Transverse colon (tissue), 4 donors: ENCODE measurements around the gene FBXL2. TPM values are rescaled to one million over a fixed set of nuclear protein-coding genes. Genes with fewer than 3 reads are reported as not detected.
"Not testable (repeated sequence)": the region's sequence is repeated elsewhere in the genome, so short reads cannot be mapped to it uniquely, and the experiment has no call there.

Source experiments
- DNase-seq: peaks from one replicate; pipeline ENCODE4 v3.0.0-alpha.2; 2019
- H3K27ac ChIP-seq, 4 donors: fragments of 200-600 bp; sonication (generic); 2 replicates each; pipeline ENCODE4 v1.5.1; 2016 to 2018; ENCODE audit warnings: inconsistent platforms in 4 of 4
- H3K27me3 ChIP-seq: fragments of 200-600 bp; sonication (generic); 2 replicates; pipeline ENCODE4 v1.5.1; 2017; ENCODE audit warnings: inconsistent platforms
- H3K36me3 ChIP-seq, 4 donors: fragments of 200-600 bp; sonication (generic); 2 replicates each; pipeline ENCODE4 v1.5.1; 2017 to 2019; ENCODE audit warnings: inconsistent platforms in 4 of 4
- H3K4me1 ChIP-seq, 4 donors: fragments of 200-600 bp; sonication (generic); 2 replicates each; pipeline ENCODE4 v1.5.1; 2017 to 2020; ENCODE audit warnings: inconsistent platforms in 4 of 4
- H3K4me3 ChIP-seq, 4 donors: fragments of 200-600 bp; sonication (generic); 1 replicate in 1 of 4; 2 replicates in 3 of 4; pipeline versions ENCODE4 v1.5.1 to v1.6.1; 2017 to 2019; ENCODE audit warnings: inconsistent platforms in 4 of 4
- H3K9me3 ChIP-seq, 2 donors: fragments of 200-600 bp; sonication (generic); 2 replicates each; pipeline ENCODE4 v1.5.1; 2017 to 2019; ENCODE audit warnings: inconsistent platforms in 2 of 2
- CTCF ChIP-seq, 5 experiments: fragments of 200-600 bp in 3 of 5; fragments of 450-650 bp in 2 of 5; sonication (generic) in 3 of 5; IDR thresholded peaks; 1 replicate in 2 of 5; 2 replicates in 3 of 5; pipeline ENCODE4 v1.5.1; 2016 to 2017; ENCODE audit warnings: antibody characterized with exemption in 5 of 5, inconsistent platforms in 3 of 5, mild to moderate bottlenecking in 2 of 5, moderate library complexity in 1 of 5
- EP300 ChIP-seq: sonication (generic); formaldehyde crosslinking; IDR thresholded peaks from one replicate; pipeline ENCODE4 v1.6.1; 2017; ENCODE audit warnings: antibody characterized with exemption, low read depth
- POLR2A ChIP-seq: fragments of 450-650 bp; IDR thresholded peaks from one replicate; pipeline ENCODE4 v1.6.1; 2016; ENCODE audit warnings: antibody characterized with exemption, mild to moderate bottlenecking, moderate library complexity
- POLR2AphosphoS5 ChIP-seq, 3 donors: sonication (generic); formaldehyde crosslinking; IDR thresholded peaks; one replicate each; pipeline ENCODE4 v1.6.1; 2016; ENCODE audit warnings: antibody characterized with exemption in 3 of 3
- WGBS, 2 donors: methylation state at CpG; one replicate each; pipeline ENCODE4 v1.1.5; 2018; ENCODE audit warnings: low coverage in 1 of 2; 5-methylcytosine and 5-hydroxymethylcytosine counted together
- in situ Hi-C, 4 donors: fragments of 200-750 bp; cut with MboI; loops; one replicate each; pipeline versions ENCODE4 v1.15.0 to v1.15.1; 2017; ENCODE audit warnings: low sequenced_read_pairs in 3 of 4, low pct_ligation_motif_present in 1 of 4, low pct_unique_long_range_greater_than_20kb in 1 of 4
- intact Hi-C: fragments of 100-400 bp; cut with DNase I; formaldehyde crosslinking; loops from one replicate; pipeline ENCODE4 v1.15.1; 2023; ENCODE audit warnings: low total_unique reads
- total RNA-seq, 4 donors: library from RNA; depleted of rRNA; stranded (reverse); fragments of >200 nt; gene quantifications; one replicate each; pipeline ENCODE4 v1.1.0, GENCODE V29; 2016

FBXL2 gene
- total RNA-seq, 4 donors from 2014 or later = 1.6 to 3.0 (median 2.6) TPM

- DNase-seq = no peak
- Histone ChIP-seq H3K4me1 (no peaks in the 10 kb centered on the region), H3K4me3 (no peak overlapping the region), H3K9me3 (no peaks in the 10 kb centered on the region), H3K36me3 (peaks cover 0 to 83% (median 40%) of the 10 kb centered on the region in 4 donors), H3K27me3 (no peaks in the 10 kb centered on the region), H3K27ac (no peak overlapping the region)
- intact Hi-C loops (no loop called here), in situ Hi-C loops (no loop called here)
- no peak for TF ChIP-seq EP300
- TF ChIP-seq POLR2A = no peak
- WGBS, 2 donors = 100% methylated on average over 5 of the region's 5 CpGs
These were observed 121.2 kb downstream of the FBXL2 start for GRCh38 chr3:33398410-33398809.

GRCh38 chr3:33401781-33402180 is 124.5 kb downstream of the FBXL2 start:
- TF ChIP-seq CTCF (IDR thresholded peaks at IDR 0.05) (no peak), POLR2A (no peak), EP300 (no peak), POLR2AphosphoS5 (IDR thresholded peaks at IDR 0.05) (no peak)
- intact Hi-C loops (no loop called here), in situ Hi-C loops (no loop called here)
- Histone ChIP-seq H3K27ac (no peak overlapping the region), H3K4me3 (no peak overlapping the region), H3K9me3 (no peaks in the 10 kb centered on the region), H3K27me3 (no peaks in the 10 kb centered on the region), H3K4me1 (no peaks in the 10 kb centered on the region), H3K36me3 (peaks cover 0 to 81% (median 39%) of the 10 kb centered on the region in 4 donors)
- no peak for DNase-seq
- WGBS, 2 donors = 86 to 97% methylated on average over 1 to 2 of the region's 2 CpGs

GRCh38 chr3:33402936-33403335 is 125.7 kb downstream of the FBXL2 start:
- no peak for DNase-seq
- no peak overlapping the region for H3K27ac ChIP-seq
- H3K9me3 ChIP-seq = no peaks in the 10 kb centered on the region
- no peak for TF ChIP-seq CTCF (IDR thresholded peaks at IDR 0.05)
- no peak for TF ChIP-seq EP300
- TF ChIP-seq POLR2A = no peak
- no peak for TF ChIP-seq POLR2AphosphoS5 (IDR thresholded peaks at IDR 0.05)
- in situ Hi-C loops (no loop called here), intact Hi-C loops (no loop called here)
- H3K36me3 ChIP-seq = peaks cover 0 to 77% (median 37%) of the 10 kb centered on the region in 4 donors
- H3K4me3 ChIP-seq = no peak overlapping the region
- 84 to 93% methylated on average over 3 of the region's 3 CpGs for WGBS, 2 donors
- no peaks in the 10 kb centered on the region for H3K4me1 ChIP-seq
- no peaks in the 10 kb centered on the region for H3K27me3 ChIP-seq

GRCh38 chr3:33403756-33404155 is 126.5 kb downstream of the FBXL2 start:
- 98 to 100% methylated on average over 1 to 6 of the region's 6 CpGs for WGBS, 2 donors
- in situ Hi-C loops = no loop called here

GRCh38 chr3:33410816-33411215 is 133.6 kb downstream of the FBXL2 start:
- H3K9me3 ChIP-seq, H3K4me1 ChIP-seq, in situ Hi-C loops, DNase-seq, H3K27ac ChIP-seq, H3K27me3 ChIP-seq, H3K4me3 ChIP-seq, intact Hi-C loops: not testable (repeated sequence)
- peaks cover 0 to 46% (median 22%) of the 10 kb centered on the region in 4 donors for H3K36me3 ChIP-seq
- WGBS, 2 donors = 97 to 100% methylated on average over 2 to 3 of the region's 3 CpGs

More at GRCh38 chr3:33403756-33404155, 126.5 kb downstream of the FBXL2 start:
- H3K36me3 ChIP-seq = peaks cover 0 to 80% (median 37%) of the 10 kb centered on the region in 4 donors
- no peak for DNase-seq
- H3K9me3 ChIP-seq = no peaks in the 10 kb centered on the region
- TF ChIP-seq EP300 = no peak
- intact Hi-C loops = no loop called here
- no peaks in the 10 kb centered on the region for H3K27me3 ChIP-seq
- H3K27ac ChIP-seq = no peak overlapping the region
- H3K4me1 ChIP-seq = no peaks in the 10 kb centered on the region
- no peak overlapping the region for H3K4me3 ChIP-seq
